Keratinocyte (primary cell): ENCODE data around the gene YJU2.

Source experiments
- EZH2 ChIP-seq: IDR thresholded peaks from one replicate; pipeline ENCODE4 v1.6.1; 2012; ENCODE audit warnings: inconsistent platforms, mild to moderate bottlenecking, low read length, moderate library complexity
- TF ChIP-seq, protein P1 (sequence below), 3 experiments: IDR thresholded peaks in 1 of 3; conservative IDR thresholded peaks in 1 of 3; optimal IDR thresholded peaks in 1 of 3; 2 replicates in 2 of 3; 3 replicates in 1 of 3; pipeline versions ENCODE3 to v1.5.1; 2011; ENCODE audit warnings: low read length in 3 of 3, mild to moderate bottlenecking in 3 of 3, moderate library complexity in 2 of 3, control low read depth in 1 of 3, inconsistent platforms in 1 of 3; ENCODE audit not compliant: insufficient read depth in 2 of 3; ENCODE audit errors: extremely low read depth in 1 of 3

DNA sequence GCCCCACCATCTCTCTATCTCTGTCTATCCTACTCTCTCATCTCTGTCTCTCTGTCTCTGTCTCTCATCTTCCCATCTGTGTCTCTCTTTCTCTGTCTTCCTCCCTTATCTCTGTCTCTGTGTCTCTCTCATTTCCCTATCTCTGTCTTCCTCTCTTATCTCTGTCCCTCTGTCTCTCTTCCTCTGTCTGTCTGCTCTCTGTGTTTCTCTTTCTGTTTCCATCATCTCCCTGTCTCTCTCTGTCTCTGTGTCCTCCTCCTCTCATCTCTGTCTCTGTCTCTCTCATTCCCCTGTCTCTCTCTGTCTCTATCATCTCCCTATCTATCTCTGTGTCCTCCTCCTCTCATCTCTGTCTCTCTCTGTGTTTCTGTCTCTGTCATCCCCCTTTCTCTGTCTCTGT is 19.1 kb upstream of the YJU2 start:
- TF ChIP-seq EZH2 = no peak
- TF ChIP-seq, protein P1, sequence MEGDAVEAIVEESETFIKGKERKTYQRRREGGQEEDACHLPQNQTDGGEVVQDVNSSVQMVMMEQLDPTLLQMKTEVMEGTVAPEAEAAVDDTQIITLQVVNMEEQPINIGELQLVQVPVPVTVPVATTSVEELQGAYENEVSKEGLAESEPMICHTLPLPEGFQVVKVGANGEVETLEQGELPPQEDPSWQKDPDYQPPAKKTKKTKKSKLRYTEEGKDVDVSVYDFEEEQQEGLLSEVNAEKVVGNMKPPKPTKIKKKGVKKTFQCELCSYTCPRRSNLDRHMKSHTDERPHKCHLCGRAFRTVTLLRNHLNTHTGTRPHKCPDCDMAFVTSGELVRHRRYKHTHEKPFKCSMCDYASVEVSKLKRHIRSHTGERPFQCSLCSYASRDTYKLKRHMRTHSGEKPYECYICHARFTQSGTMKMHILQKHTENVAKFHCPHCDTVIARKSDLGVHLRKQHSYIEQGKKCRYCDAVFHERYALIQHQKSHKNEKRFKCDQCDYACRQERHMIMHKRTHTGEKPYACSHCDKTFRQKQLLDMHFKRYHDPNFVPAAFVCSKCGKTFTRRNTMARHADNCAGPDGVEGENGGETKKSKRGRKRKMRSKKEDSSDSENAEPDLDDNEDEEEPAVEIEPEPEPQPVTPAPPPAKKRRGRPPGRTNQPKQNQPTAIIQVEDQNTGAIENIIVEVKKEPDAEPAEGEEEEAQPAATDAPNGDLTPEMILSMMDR (optimal IDR thresholded peaks at IDR 0.05 in 1 of 3, IDR thresholded peaks at IDR 0.05 in 1 of 3, conservative IDR thresholded peaks at IDR 0.05 in 1 of 3; ENCODE audit: extremely low read depth in 1 of 3, insufficient read depth in 2 of 3, low read length in 3 of 3) = no peak
